ENCODE data around the gene BICRA. TPM values are rescaled to one million over a fixed set of nuclear protein-coding genes. Genes with fewer than 3 reads are reported as not detected.

The BICRA gene
- total and polyA plus RNA-seq, 4 donors = 6.1 to 16.1 (median 6.7) TPM

- Histone ChIP-seq H3K9ac (ENCODE audit: insufficient read depth in 1 of 2, low read length in 2 of 2) (peak overlapping the region in 1 of 2 donors; percentile 49), H3K4me1 (ENCODE audit: control insufficient read depth in 5 of 5, insufficient read depth in 5 of 5, low read length in 5 of 5) (peaks cover 3 to 17% (median 11%) of the 10 kb centered on the region in 5 donors), H3K9me3 (ENCODE audit: control insufficient read depth in 4 of 4, insufficient read depth in 3 of 4, low read length in 3 of 4) (no peaks in the 10 kb centered on the region), H3K27ac (ENCODE audit: low read depth in 1 of 2, low read length in 1 of 2) (peak overlapping the region; percentile 93 to 99), H3K27me3 (ENCODE audit: control insufficient read depth in 3 of 3, insufficient read depth in 3 of 3, low read length in 2 of 3) (no peaks in the 10 kb centered on the region), H3K4me3 (peak overlapping the region; percentile 90), H3K36me3 (ENCODE audit: control insufficient read depth in 4 of 4, insufficient read depth in 4 of 4, low read length in 4 of 4) (no peaks in the 10 kb centered on the region)
- TF ChIP-seq CTCF (IDR thresholded peaks at IDR 0.05; ENCODE audit: control extremely low read depth, extremely low read depth) = no peak
- ATAC-seq (ENCODE audit: insufficient read depth, low FRiP score) = no peak
- 43 to 48% methylated on average over 21 of the region's 21 CpGs for WGBS, 2 donors
- no peak for DNase-seq
Observed at GRCh38 chr19:47607564-47608073, 1.3 kb upstream of the BICRA start.

- H3K9ac ChIP-seq (ENCODE audit: insufficient read depth in 1 of 2, low read length in 2 of 2) = peak overlapping the region; percentile 49 to 86
- ATAC-seq (ENCODE audit: insufficient read depth, low FRiP score) (peak; percentile 92), DNase-seq (peak; percentile 96 to 98 (median 97))
- WGBS, 2 donors = 1% methylated on average over 84 to 94 of the region's 94 CpGs
- peaks cover 3 to 24% (median 15%) of the 10 kb centered on the region in 5 donors for H3K4me1 ChIP-seq (ENCODE audit: control insufficient read depth in 5 of 5, insufficient read depth in 5 of 5, low read length in 5 of 5)
- TF ChIP-seq CTCF (IDR thresholded peaks at IDR 0.05; ENCODE audit: control extremely low read depth, extremely low read depth) = no peak
- H3K36me3 ChIP-seq (ENCODE audit: control insufficient read depth in 4 of 4, insufficient read depth in 4 of 4, low read length in 4 of 4) = no peaks in the 10 kb centered on the region
- peak overlapping the region; percentile 90 for H3K4me3 ChIP-seq
- H3K27me3 ChIP-seq (ENCODE audit: control insufficient read depth in 3 of 3, insufficient read depth in 3 of 3, low read length in 2 of 3) = no peaks in the 10 kb centered on the region
- no peaks in the 10 kb centered on the region for H3K9me3 ChIP-seq (ENCODE audit: control insufficient read depth in 4 of 4, insufficient read depth in 3 of 4, low read length in 3 of 4)
- peak overlapping the region; percentile 93 to 99 for H3K27ac ChIP-seq (ENCODE audit: low read depth in 1 of 2, low read length in 1 of 2)
Observed at GRCh38 chr19:47608074-47608918, 638 bp upstream of the BICRA start.

- Histone ChIP-seq H3K4me3 (peak overlapping the region; percentile 84), H3K27me3 (ENCODE audit: control insufficient read depth in 3 of 3, insufficient read depth in 3 of 3, low read length in 2 of 3) (no peaks in the 10 kb centered on the region), H3K9me3 (ENCODE audit: control insufficient read depth in 4 of 4, insufficient read depth in 3 of 4, low read length in 3 of 4) (no peaks in the 10 kb centered on the region), H3K36me3 (ENCODE audit: control insufficient read depth in 4 of 4, insufficient read depth in 4 of 4, low read length in 4 of 4) (peaks cover 0 to 4% (median 0%) of the 10 kb centered on the region in 4 donors), H3K27ac (ENCODE audit: low read depth in 1 of 2, low read length in 1 of 2) (peak overlapping the region; percentile 93 to 99), H3K4me1 (ENCODE audit: control insufficient read depth in 5 of 5, insufficient read depth in 5 of 5, low read length in 5 of 5) (peaks cover 3 to 26% (median 15%) of the 10 kb centered on the region in 5 donors), H3K9ac (ENCODE audit: insufficient read depth in 1 of 2, low read length in 2 of 2) (peak overlapping the region in 1 of 2 donors; percentile 47)
- DNase-seq (peak; percentile 33 to 46 (median 38)), ATAC-seq (ENCODE audit: insufficient read depth, low FRiP score) (no peak)
- 1% methylated on average over 29 to 47 of the region's 50 CpGs for WGBS, 2 donors
- no peak for TF ChIP-seq CTCF (IDR thresholded peaks at IDR 0.05; ENCODE audit: control extremely low read depth, extremely low read depth)
Observed at GRCh38 chr19:47609906-47610894, 1.3 kb downstream of the BICRA start.
